GM12878 (cell line): ENCODE results near the gene SLC6A16.

Experiments
- CREB1 ChIP-seq: IDR thresholded peaks from 2 replicates; pipeline ENCODE4 v1.6.1; 2012; ENCODE audit warnings: low read depth, mild to moderate bottlenecking, inconsistent platforms
- CREM ChIP-seq: IDR thresholded peaks from 2 replicates; pipeline ENCODE4 v1.6.1; 2014; ENCODE audit warnings: antibody characterized with exemption, low read depth

- TF ChIP-seq CREB1 (no peak), CREM (0 out of 2 replicates have a peak, but pooled peaks have one; percentile 32)
Measured at GRCh38 chr19:49335071-49335783, 10.2 kb upstream of the SLC6A16 start, which contains the start of gene CD37.
